ENCODE results near the gene PNPT1.

Gene PNPT1

GRCh38 chr2:55618275-55619055 is 75.2 kb downstream of the PNPT1 start:
- Histone ChIP-seq H4K20me1 (ENCODE audit: insufficient read depth, low read length) (peaks cover 36% of the 10 kb centered on the region), H3K4me3 (ENCODE audit: low read length) (peak overlapping the region; percentile 82), H3K27me3 (ENCODE audit: low read depth, low read length) (no peaks in the 10 kb centered on the region), H3K27ac (ENCODE audit: low read length) (peak overlapping the region; percentile 78), H3K79me2 (ENCODE audit: low read length) (peaks cover 93% of the 10 kb centered on the region), H3K4me1 (ENCODE audit: low read length) (peaks cover 20% of the 10 kb centered on the region), H3K9me3 (ENCODE audit: insufficient read depth, low read length) (no peaks in the 10 kb centered on the region), H3K4me2 (ENCODE audit: low read length) (peak overlapping the region; percentile 81), H2AFZ (ENCODE audit: low read depth, low read length) (peak overlapping the region; percentile 29; the same call in 1 of the 2 replicates), H3K36me3 (replicated peaks; ENCODE audit: low read depth, low read length) (peaks cover 28% of the 10 kb centered on the region), H3K9ac (ENCODE audit: low read length) (peak overlapping the region; percentile 92)
- TF ChIP-seq CTCF (IDR thresholded peaks at IDR 0.05; ENCODE audit: low read depth, low read length) = no peak
- no peak for TF ChIP-seq EZH2phosphoT487 (IDR thresholded peaks at IDR 0.05; ENCODE audit: low read depth)

GRCh38 chr2:55618025-55618274 is 75.7 kb downstream of the PNPT1 start:
- no peak for TF ChIP-seq CTCF (IDR thresholded peaks at IDR 0.05; ENCODE audit: low read depth, low read length)
- no peak for TF ChIP-seq EZH2phosphoT487 (IDR thresholded peaks at IDR 0.05; ENCODE audit: low read depth)
- peaks cover 20% of the 10 kb centered on the region for H3K4me1 ChIP-seq (ENCODE audit: low read length)
- H3K36me3 ChIP-seq (replicated peaks; ENCODE audit: low read depth, low read length) = peaks cover 33% of the 10 kb centered on the region
- no peaks in the 10 kb centered on the region for H3K9me3 ChIP-seq (ENCODE audit: insufficient read depth, low read length)
- H4K20me1 ChIP-seq (ENCODE audit: insufficient read depth, low read length) = peaks cover 36% of the 10 kb centered on the region
- peak overlapping the region; percentile 92 for H3K9ac ChIP-seq (ENCODE audit: low read length)
- no peaks in the 10 kb centered on the region for H3K27me3 ChIP-seq (ENCODE audit: low read depth, low read length)
- H3K4me3 ChIP-seq (ENCODE audit: low read length) = peak overlapping the region; percentile 82
- peaks cover 94% of the 10 kb centered on the region for H3K79me2 ChIP-seq (ENCODE audit: low read length)
- H2AFZ ChIP-seq (ENCODE audit: low read depth, low read length) = peak overlapping the region; percentile 29; the same call in 1 of the 2 replicates
- peak overlapping the region; percentile 78 for H3K27ac ChIP-seq (ENCODE audit: low read length)
- H3K4me2 ChIP-seq (ENCODE audit: low read length) = peak overlapping the region; percentile 81

GRCh38 chr2:55617175-55618024 is 76.2 kb downstream of the PNPT1 start, which contains the start of gene PPP4R3B:
PPP4R3B (minus strand) TSS chr2:55617622; CDS start chr2:55617285, 337 bp downstream.
- no peaks in the 10 kb centered on the region for H3K27me3 ChIP-seq (ENCODE audit: low read depth, low read length)
- peak within 1 kb of the TSS; percentile 78 for H3K27ac ChIP-seq (ENCODE audit: low read length)
- H3K4me2 ChIP-seq (ENCODE audit: low read length) = peak within 1 kb of the TSS; percentile 86
- H3K9me3 ChIP-seq (ENCODE audit: insufficient read depth, low read length) = no peaks in the 10 kb centered on the region
- H3K9ac ChIP-seq (ENCODE audit: low read length) = peak within 1 kb of the TSS; percentile 95
- H3K4me1 ChIP-seq (ENCODE audit: low read length) = peaks cover 20% of the 10 kb centered on the region
- peak within 1 kb of the TSS; percentile 86 for H3K4me3 ChIP-seq (ENCODE audit: low read length)
- H4K20me1 ChIP-seq (ENCODE audit: insufficient read depth, low read length) = peaks cover 36% of the 10 kb centered on the region
- TF ChIP-seq EZH2phosphoT487 (IDR thresholded peaks at IDR 0.05; ENCODE audit: low read depth) = no peak
- TF ChIP-seq CTCF (IDR thresholded peaks at IDR 0.05; ENCODE audit: low read depth, low read length) = 0 out of 2 replicates have a peak, but pooled peaks have one; percentile 11
- peaks cover 92% of the 10 kb centered on the region for H3K79me2 ChIP-seq (ENCODE audit: low read length)
- H2AFZ ChIP-seq (ENCODE audit: low read depth, low read length) = peak within 1 kb of the TSS; percentile 29; the same call in 1 of the 2 replicates
- H3K36me3 ChIP-seq (replicated peaks; ENCODE audit: low read depth, low read length) = peaks cover 36% of the 10 kb centered on the region

All from OCI-LY3 (cell line).